NCI-H774 (cell line): ENCODE results near the gene ACACA.
"Not testable (repeated sequence)": the region's sequence is repeated elsewhere in the genome, so short reads cannot be mapped to it uniquely, and the experiment has no call there.

Experiments used
- DNase-seq: peaks from one replicate; lab custom pipeline; 2025; lab: John Stamatoyannopoulos, UW

The ACACA gene

DNA sequence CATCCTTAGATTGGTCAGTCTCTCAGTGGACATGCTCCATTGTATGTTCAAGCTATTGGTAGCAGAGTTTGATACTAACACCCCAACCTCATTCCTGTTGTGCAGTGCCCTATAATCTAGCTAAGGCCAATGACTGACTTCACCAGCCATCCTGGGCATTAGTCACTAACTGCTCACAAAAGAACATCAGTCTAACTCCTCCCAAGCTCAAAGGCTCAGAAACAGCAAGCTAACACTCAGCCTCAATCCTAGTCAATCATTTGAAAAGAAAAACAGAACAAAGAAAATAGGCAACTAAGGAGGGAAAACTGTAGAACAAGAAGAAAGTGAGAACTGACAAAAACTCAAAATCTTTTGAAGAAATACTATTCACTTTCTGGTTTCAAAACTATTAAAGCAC, 229.9 kb downstream of the ACACA start:
- DNase-seq: no peak

DNA sequence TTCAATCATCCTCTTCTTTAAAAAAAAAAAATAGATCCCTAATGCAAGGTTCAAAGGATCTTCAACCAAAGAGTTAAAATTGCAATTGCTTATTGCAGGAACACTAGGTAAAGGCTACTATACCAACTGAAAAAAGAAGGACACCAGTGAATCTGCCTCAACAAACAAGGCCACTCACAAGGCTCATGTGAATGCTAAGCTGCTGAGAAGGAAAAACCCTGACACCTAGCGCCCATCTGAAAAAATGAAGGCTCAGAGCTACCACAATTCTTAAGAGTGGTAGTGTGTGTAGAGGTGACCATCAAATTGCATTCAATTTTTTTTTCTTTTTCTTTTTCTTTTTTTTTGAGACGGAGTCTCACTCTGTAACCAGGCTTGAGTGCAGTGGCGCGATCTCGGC, 232.4 kb downstream of the ACACA start:
- DNase-seq: no peak

DNA sequence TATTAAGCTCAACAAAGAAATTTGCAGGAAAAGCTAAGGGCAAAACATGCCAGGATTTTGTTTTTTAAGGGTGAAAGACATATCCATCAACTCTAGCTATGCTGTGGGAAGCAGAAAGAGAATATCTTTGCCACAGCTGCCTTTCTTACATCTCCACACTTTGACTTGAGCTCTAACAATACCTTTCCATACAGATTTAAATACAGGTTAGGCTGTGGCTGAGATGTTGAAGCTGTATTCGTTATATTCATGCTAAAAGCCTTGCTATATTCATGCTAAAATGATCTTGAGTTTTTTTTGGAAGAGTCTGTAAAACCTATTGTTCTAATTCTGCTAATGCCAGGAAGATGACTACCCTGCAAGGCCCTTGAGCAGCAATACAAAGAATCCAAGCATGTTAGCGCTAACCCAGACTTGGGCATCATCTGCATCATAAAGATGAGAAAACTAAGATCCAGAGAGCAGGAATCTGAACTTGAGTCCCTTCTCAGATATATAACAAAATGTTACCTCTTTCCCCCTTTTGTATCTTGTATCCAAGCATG, 235.7 kb downstream of the ACACA start:
- DNase-seq: no peak

DNA sequence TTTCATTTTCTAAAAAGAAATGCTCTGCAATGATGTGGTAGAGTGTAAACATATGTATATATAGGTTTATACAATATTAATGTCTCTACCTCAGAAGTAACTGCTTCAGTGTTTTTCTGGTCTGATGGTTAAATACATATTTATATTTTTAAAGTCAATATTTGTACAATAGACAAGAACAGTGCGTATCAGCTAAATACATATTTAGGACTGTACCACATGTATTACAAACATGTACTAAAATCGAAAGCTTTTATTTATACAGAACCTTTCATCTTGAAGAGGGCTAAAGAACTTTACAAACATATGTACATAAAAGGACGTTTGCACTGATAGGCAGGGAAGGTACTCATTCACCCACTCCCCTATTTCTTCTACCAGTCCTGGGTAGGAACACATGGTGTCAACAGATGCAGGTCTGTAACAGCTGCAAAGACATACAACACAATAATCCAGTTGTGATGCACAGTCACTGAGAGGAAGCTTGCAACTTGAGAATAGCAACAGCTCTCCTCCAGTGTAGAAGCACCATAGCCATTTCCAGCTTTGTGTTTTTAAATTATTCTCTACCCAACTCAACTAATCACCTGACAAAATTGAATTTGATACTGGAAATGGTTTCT, 237.8 kb downstream of the ACACA start:
- no peak for DNase-seq

DNA sequence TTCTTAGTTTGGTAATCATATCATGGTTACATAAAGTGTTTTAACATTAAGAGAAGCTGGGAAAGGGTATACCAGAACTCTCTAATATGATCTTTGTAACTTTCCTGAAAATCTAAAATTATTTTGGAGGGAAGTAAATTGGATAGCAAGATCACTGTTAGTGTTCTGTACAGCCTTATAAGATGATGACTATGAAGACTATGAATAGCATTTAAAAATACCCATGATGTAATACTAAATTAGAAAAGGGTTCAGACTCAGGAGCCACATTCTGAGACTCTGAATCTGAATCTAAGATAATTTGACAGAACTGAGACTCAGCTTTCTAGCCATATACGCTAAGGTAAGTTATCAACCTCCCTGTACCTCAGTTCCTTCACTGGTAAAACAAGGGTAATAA, 238.9 kb downstream of the ACACA start:
- no peak for DNase-seq

DNA sequence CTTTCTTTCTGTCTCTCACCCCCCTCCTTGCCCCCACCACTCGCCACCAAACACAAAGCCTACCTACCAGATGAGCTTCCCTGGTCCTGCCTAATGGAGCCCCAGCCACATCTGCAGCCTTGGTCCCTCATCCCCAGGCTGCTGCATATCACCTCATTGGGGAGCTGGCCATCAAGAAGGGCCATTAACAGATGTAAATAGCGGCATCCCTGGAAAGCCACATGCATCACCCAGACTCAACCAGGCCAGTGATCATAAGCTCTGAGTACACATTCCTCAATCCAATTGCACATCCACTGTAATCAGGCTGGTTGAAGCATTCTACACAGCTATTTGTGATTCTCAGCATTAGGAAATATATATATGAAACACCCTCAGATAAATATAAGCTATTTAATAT, 242.6 kb downstream of the ACACA start:
- DNase-seq: no peak

DNA sequence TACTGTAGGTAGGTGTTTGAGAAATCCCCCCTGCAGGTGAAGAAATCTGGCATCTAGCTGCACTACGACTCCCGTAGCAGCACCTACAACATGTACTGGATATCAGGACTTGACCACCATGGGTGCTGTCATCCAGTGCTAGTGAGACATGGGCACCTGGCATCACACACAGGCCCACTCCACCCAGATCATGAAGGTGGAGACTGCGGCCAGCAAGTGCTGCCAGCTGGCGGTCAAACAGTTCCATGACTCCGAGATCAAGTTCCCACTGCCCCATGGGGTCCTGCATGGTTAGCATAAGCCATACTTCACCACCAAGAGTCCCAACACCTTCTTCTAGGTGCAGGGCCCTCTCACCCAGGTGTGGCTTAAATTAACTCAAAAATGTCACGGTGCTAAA, 243.8 kb downstream of the ACACA start:
- DNase-seq: no peak

DNA sequence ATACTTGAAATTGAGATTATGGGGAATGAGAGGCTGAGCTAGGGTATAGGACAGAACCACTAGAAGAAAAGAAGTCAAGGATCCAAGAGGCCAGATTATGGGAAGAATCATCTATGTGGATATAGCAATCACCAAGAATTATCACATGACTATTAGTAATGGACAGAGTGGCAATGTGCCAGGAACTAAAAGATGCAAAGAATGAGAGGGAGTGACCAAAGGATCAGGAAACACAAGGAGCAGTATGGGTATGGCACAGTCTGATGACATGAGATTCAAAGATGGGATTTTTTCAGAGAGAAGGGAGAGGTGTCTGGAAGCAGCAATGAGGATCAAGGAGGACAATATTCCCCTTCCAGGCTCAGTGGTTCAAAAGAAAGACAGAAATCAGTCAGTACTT, 245.7 kb downstream of the ACACA start:
- no peak for DNase-seq

DNA sequence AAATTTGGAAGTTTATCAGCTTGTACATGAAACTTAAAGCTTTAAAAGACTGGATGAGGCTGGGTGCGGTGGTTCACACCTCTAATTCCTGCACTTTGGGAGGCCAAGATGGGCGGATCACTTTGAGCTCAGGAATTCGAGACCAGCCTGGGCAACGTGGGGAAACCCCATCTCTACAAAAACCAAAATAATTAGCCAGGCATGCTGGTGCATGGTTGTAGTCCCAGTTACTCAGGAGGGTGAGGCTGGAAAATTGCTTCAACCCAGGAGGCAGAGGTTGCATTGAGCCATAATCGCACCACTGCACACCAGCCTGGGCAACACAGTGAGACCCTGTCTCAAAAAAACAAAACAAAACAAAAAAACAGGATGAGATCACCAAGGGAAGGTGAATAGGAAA, 248.3 kb downstream of the ACACA start:
- DNase-seq: no peak

DNA sequence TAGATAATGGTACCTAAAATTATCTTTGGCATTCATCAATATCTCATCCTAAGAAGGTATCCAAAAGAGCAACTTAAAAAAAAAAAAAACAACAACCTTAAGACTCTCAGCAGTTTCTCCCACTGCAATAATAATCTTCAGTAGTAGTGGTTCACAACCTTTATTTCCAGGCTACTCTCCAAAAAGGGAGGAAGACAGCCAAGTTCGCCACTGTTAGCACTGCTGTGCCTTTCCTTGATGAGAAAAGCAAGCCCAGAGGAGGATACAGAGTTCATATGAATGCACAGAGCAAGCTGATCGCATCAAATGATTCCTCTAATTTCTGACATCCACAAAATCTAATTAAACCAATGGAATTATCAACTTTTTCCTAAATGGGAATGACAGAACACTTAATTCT, 258.5 kb downstream of the ACACA start:
- no peak for DNase-seq

DNA sequence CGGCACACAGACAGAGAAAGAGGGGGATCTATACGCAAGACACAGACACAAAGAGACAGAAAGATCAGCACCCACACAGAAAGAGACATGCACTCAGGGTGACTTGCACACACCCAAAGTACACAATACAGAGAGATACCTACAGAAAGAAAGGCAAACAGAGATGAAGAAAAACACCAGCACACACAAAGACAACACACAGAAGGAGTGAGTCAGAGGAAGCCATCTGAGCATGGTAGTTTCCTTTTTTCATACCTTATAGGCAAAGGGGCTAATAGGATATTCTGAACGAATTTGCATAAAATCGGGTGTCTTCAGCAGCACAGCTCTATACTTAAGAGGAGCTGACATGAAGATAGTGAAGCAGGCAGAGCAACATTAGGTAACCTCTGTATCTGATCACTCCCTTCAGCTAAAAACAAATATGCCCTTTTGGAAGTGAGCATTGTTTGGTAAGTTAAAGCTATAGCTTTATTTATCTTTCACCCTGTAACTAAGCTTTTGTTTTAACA, 259.3 kb downstream of the ACACA start:
- DNase-seq: no peak

DNA sequence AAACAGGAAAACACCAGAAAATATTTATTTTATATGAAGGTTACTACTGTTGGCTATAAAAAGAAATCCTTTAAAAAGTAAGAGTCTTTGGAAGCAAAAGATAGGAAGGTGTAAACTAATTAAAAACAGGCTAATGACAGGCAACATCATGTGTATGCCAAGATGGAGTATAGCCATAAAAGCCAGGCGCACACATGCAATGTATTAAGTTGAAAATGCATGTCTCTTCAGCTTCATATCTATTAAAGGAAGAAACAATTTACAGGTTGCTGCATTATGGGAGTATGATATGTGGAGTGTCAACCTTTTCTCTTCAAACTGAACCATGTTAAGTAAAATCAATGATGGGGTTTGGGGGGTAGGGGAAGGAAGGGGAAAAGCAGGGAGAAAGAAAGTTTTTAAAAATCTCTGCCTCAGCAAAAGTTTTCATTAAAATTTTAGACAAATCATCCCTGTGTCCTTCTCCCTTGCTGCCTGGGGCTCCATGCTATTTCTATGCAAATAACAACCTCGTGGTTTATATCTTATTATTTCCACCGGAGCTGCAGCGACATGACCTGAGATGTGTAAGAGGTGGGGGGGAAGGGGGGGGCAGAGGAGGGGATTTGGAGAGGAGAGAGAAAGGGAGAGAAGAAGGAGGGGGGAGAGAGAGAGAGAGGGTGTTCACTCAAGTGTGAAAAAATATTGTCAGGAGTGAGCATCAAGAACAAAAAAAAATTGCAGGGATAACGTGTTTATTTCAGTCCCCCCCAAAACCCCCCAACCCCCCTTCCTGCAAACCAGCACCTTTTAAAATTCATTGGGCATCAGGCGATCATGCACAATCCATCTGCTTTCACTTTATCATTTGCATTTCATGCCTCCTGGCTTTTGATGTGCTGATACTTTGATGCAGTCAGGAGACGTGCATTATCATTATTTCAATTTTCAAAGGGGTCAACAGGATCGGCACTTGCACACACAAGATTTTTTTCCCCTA, 260.3 kb downstream of the ACACA start:
- DNase-seq: no peak

DNA sequence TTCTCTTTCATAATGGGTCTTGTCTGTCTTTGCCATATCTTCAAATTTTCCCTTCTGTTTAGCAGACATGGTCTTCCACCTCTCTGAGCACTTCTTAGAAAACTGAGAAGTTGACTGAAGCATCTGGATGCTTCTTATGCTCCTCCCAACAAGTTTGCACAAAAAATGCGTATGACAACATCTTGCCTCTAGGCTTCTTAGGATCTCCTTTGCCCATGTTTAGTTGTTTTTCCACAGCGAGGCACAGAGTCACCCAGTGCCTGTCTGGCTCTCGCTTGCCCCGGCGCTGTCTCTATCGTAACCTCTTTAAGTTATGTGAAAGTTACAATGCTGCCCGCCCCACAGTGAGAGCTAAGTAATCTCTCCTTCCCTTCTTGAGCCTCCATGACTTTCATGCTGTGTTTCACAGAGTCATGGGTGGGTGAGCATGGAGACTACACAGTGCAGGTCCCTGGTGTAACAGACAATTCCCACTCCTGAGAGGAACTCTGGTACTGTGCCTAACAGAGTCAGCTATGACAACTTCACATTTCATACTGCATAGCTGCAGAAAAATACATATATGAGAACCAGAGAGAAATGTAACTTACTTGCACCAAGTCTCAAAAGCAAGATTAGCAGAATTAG, 262.4 kb downstream of the ACACA start:
- DNase-seq: no peak

DNA sequence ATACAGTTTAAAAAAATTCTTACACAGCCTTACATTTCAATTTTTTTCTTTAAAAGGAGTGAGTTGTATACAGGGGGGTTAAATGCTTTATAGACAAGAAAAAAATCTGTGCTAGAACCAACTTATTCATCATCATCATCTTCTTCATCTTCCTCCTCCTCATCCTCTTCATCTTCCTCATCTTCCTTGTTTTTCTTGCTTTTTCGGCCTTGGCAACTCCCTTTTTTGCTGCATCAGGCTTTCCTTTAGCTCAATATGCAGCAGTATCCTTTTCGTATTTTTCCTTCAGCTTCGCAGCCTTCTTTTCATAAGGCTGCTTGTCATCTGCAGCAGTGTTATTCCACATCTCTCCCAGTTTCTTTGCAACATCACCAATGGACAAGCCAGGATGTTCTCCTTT, 263.1 kb downstream of the ACACA start:
- DNase-seq: not testable (repeated sequence)

DNA sequence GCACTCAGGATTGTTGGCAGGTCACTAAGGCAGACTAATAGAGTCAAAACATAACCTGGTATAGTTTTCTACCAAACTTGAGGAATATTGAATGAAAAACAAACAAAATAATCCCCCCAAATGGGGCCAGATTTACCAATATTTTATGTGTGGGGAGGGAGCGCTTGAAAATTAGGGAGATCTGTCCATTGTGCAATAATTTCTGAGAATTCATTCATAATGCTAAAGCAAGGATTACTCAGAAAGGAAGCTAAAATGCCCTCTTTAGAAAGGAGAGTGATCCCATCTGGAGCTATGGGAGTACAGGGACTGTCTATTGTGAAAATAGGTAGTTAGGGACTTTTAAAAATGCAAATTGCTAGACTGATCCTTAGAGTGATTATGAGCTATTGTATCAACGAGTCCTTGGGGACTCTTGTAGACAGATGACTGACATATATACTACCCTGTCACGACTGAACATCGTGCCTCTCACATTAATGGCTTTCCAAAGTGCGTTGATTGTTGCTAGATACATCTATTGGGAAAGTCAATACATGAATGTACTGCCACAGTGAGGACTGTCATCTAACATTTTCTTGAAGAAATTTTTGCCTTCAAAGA, 264.2 kb downstream of the ACACA start:
- DNase-seq: no peak

DNA sequence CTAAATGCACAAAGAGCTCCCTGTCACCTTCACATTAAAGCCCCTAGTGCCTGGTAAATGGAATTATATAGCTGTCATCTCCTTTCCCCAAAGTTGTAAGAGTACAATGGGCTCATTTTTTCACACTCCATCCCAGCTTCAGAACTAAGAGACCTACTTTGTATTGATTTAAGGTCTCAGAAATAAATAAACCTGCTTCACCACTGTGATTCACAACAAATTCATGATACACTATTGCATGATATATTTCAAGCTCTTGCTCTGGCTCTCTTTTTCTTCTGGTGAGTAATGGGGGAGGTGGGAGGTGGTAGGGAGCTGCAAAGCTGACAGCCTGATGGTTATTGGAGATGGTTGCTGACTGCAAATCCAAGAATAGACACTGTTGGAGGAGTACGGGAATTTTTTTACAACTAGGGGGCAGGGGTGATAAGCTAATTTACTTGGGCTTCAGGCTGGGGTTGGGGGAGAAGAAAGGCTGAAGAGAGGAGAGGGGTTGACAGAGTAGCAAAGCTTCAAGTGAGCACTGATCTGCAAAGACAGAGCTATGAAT, 268.0 kb downstream of the ACACA start:
- no peak for DNase-seq

DNA sequence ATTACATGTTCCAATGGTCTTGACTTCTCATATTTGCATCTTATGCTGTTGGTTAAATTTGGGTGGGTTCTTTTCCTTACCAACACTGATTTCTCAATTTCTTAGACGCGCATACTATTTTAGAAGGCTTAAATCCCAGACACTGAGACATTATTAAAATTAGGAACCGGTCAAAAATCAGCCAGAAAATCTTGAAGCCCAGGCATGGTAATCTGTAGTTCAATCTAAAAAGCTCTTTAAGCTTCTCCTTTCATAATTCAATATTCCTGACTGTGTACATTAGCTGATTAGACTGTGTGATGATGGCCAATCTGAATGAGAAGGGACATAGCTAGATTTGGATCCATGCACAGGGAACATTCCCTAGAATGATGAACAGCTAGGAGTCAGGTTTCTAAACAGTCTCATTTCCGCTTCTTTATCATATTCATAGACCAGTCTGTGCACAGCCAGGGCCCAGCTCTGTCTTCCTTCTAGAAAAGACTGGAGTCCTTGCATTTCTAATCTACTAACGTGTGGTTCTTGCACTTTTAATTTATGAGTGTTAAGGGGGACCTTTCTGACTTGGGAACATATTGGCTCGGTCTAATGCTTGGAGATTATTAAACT, 268.6 kb downstream of the ACACA start:
- DNase-seq: no peak

DNA sequence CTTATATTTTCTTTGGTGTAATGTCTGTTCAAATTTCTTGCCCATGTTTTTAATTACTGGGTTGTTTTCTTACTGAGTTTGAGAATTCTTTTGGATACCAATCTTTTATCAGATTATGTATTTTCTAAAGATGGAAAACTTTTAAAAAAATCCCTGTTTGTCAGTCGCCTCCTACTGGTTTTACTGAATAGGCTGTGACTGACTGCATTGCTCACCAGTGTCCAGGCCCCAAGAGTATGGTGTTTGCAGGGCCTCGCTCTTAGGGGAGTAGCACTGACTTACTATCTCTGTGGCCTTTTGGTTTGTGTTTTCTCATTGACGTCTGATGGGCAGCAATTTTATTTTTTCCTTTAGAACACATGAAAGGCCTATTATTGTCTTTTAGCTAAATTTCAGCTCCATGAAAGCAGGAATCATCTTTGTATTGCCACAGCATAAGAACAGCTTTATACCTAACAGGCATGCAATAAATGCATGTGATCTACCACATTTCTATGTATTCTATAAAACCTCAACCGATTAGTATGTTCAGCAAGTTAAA, 269.5 kb downstream of the ACACA start:
- DNase-seq: no peak

DNA sequence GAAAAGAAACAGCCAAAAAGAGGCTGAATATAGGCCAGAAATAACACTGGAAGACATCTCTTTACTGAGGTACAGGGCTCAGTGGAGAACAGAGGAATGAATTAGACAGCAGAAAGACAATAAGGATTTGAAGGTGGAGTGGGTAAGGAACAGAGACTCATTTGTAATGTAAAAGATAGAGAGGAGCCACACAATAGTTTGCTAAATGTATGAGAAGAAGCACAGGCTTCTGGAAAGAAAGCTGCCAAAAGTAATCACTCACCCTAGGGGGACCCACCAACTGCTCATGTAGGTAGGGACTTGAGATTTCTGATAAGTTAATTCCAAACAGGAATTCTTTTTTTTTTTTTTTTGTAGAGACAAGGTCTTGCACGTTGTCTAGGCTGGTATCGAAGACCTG, 271.1 kb downstream of the ACACA start:
- DNase-seq: no peak

DNA sequence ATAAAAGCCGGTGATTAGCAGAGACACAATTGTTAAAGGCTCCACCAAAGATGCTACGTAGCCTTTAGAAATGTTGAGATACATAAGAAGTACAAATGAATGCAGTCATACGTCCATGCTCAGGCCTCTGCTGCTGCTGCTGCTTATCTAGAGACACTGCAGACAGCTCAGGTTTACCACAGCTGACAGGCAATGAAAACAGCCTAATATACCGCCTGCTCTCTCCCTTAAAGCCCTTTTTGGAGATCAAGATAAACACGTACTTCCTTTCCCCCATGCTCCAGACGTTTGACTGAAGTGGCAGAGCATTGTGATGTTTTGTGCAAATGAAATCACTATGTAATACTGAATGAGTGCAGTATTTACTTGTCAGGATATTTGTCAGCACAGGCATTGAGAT, 272.6 kb downstream of the ACACA start:
- DNase-seq: peak; percentile 16

DNA sequence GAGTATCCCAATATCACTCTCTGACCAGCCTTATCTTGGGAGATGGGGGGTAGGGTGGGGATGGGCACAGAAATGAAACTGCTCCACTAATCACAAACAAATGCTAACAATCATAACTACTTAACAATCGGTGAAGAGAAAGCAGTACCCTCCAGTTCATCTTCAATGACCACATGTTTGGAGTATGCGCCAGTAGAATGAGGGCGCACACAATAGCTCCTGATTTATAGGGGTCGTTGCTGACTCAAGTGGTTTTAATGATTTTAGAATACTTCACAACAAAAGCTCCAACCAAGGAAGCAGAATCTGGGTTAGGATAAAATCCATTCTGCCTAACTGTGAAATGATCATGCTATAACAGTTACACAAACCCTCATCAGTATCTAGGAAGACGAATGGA, 273.5 kb downstream of the ACACA start:
- no peak for DNase-seq
